Testis (tissue), 3 donors: Measurements from ENCODE around the gene SHOC1. TPM values are rescaled to one million over a fixed set of nuclear protein-coding genes. Genes with fewer than 3 reads are reported as not detected.

Experiments used
- DNase-seq: peaks from one replicate; pipeline ENCODE4 v3.0.0-alpha.2; 2019
- H3K27ac ChIP-seq, 2 donors: fragments of 200-600 bp; sonication (generic); one replicate each; pipeline ENCODE4 v1.5.1; 2019
- H3K27me3 ChIP-seq: fragments of 200-600 bp; sonication (generic); one replicate; pipeline ENCODE4 v1.5.1; 2019
- H3K36me3 ChIP-seq: fragments of 200-600 bp; sonication (generic); one replicate; pipeline ENCODE4 v1.5.1; 2017; ENCODE audit warnings: low read depth; ENCODE audit errors: missing control alignments
- H3K4me1 ChIP-seq: fragments of 200-600 bp; sonication (generic); one replicate; pipeline ENCODE4 v1.5.1; 2019
- H3K4me3 ChIP-seq, 2 donors: fragments of 200-600 bp; sonication (generic); one replicate each; pipeline ENCODE4 v1.5.1; 2017 to 2019
- H3K9me3 ChIP-seq: fragments of 200-600 bp; sonication (generic); one replicate; pipeline ENCODE4 v1.5.1; 2017
- CTCF ChIP-seq, 3 experiments: fragments of 450-650 bp in 2 of 3; fragments of 200-600 bp in 1 of 3; sonication (generic) in 1 of 3; IDR thresholded peaks; one replicate each; pipeline ENCODE4 v1.5.1; 2016 to 2019; ENCODE audit warnings: antibody characterized with exemption in 3 of 3, mild to moderate bottlenecking in 2 of 3, moderate library complexity in 1 of 3
- POLR2A ChIP-seq: fragments of 450-650 bp; IDR thresholded peaks from one replicate; pipeline ENCODE4 v1.6.1; 2017; ENCODE audit warnings: antibody characterized with exemption, mild to moderate bottlenecking, moderate library complexity
- WGBS, 2 donors: methylation state at CpG; one replicate each; pipeline ENCODE4 v1.1.5; 2018; 5-methylcytosine and 5-hydroxymethylcytosine counted together
- intact Hi-C: fragments of 100-400 bp; cut with DNase I; formaldehyde crosslinking; loops from one replicate; pipeline ENCODE4 v1.15.1; 2023; ENCODE audit warnings: low total_unique reads
- polyA plus RNA-seq: library from polyadenylated mRNA; stranded (reverse); fragments of 350-450 nt; fragmentation: Illumina TruSeq; extraction: RNeasy Lipid Tissue Mini Kit (QIAGEN cat#74804); gene quantifications from one replicate; pipeline ENCODE4 v1.2.3, GENCODE V29; 2014; ENCODE audit warnings: low read depth, low replicate concordance; ENCODE audit not compliant: insufficient read depth
- total RNA-seq, 2 donors: library from RNA; depleted of rRNA; stranded (reverse); fragments of >200 nt; gene quantifications; one replicate each; pipeline ENCODE4 v1.2.3, GENCODE V29; 2016

Gene SHOC1
- total and polyA plus RNA-seq, 3 donors from 2014 or later = 14.9 to 36.8 (median 25.9) TPM

GRCh38 chr9:111839387-111839786, 44.6 kb upstream of the SHOC1 start:
- H3K36me3 ChIP-seq = no peaks in the 10 kb centered on the region
- no peaks in the 10 kb centered on the region for H3K27me3 ChIP-seq
- DNase-seq = no peak
- intact Hi-C loops = no loop called here
- H3K4me1 ChIP-seq = no peaks in the 10 kb centered on the region
- H3K27ac ChIP-seq = no peak overlapping the region
- 56 to 57% methylated on average over 6 of the region's 6 CpGs for WGBS, 2 donors
- no peak overlapping the region for H3K4me3 ChIP-seq
- TF ChIP-seq CTCF (IDR thresholded peaks at IDR 0.05) = no peak
- TF ChIP-seq POLR2A = no peak
- no peaks in the 10 kb centered on the region for H3K9me3 ChIP-seq

GRCh38 chr9:111838439-111838838, 43.7 kb upstream of the SHOC1 start:
- H3K9me3 ChIP-seq = no peaks in the 10 kb centered on the region
- H3K4me1 ChIP-seq = peaks cover 3% of the 10 kb centered on the region
- no peaks in the 10 kb centered on the region for H3K36me3 ChIP-seq
- no peak overlapping the region for H3K4me3 ChIP-seq
- intact Hi-C loops = no loop called here
- H3K27ac ChIP-seq = no peak overlapping the region
- no peak for DNase-seq
- 64 to 67% methylated on average over 2 of the region's 2 CpGs for WGBS, 2 donors
- TF ChIP-seq CTCF (IDR thresholded peaks at IDR 0.05) (no peak), POLR2A (no peak)
- no peaks in the 10 kb centered on the region for H3K27me3 ChIP-seq

GRCh38 chr9:111836311-111836710, 41.6 kb upstream of the SHOC1 start:
- no peak overlapping the region for H3K4me3 ChIP-seq
- intact Hi-C loops = no loop called here
- TF ChIP-seq CTCF (IDR thresholded peaks at IDR 0.05) (no peak), POLR2A (no peak)
- H3K27me3 ChIP-seq = no peaks in the 10 kb centered on the region
- WGBS, 2 donors = 70 to 78% methylated on average over 2 of the region's 2 CpGs
- no peak overlapping the region for H3K27ac ChIP-seq
- DNase-seq = no peak
- H3K4me1 ChIP-seq = peaks cover 3% of the 10 kb centered on the region
- H3K9me3 ChIP-seq = no peaks in the 10 kb centered on the region
- no peaks in the 10 kb centered on the region for H3K36me3 ChIP-seq

- intact Hi-C loops = no loop called here
- Histone ChIP-seq H3K27ac (no peak overlapping the region), H3K4me1 (peaks cover 3% of the 10 kb centered on the region), H3K36me3 (no peaks in the 10 kb centered on the region), H3K9me3 (no peaks in the 10 kb centered on the region), H3K27me3 (no peaks in the 10 kb centered on the region), H3K4me3 (no peak overlapping the region)
- TF ChIP-seq POLR2A = no peak
- no peak for TF ChIP-seq CTCF (IDR thresholded peaks at IDR 0.05)
- no peak for DNase-seq
- 74 to 83% methylated on average over 4 of the region's 4 CpGs for WGBS, 2 donors
Observed at GRCh38 chr9:111833941-111834340, 39.2 kb upstream of the SHOC1 start.

- Histone ChIP-seq H3K4me3 (no peak overlapping the region), H3K4me1 (peaks cover 3% of the 10 kb centered on the region), H3K27me3 (no peaks in the 10 kb centered on the region), H3K9me3 (no peaks in the 10 kb centered on the region), H3K27ac (no peak overlapping the region), H3K36me3 (no peaks in the 10 kb centered on the region)
- no peak for DNase-seq
- TF ChIP-seq POLR2A = no peak
- TF ChIP-seq CTCF (IDR thresholded peaks at IDR 0.05) = no peak
- 93% methylated on average over 2 of the region's 2 CpGs for WGBS, 2 donors
- intact Hi-C loops = no loop called here
Observed at GRCh38 chr9:111832449-111832848, 37.7 kb upstream of the SHOC1 start.
